BJ (cell line): ENCODE data around the gene OBSL1. TPM values are rescaled to one million over a fixed set of nuclear protein-coding genes. Genes with fewer than 3 reads are reported as not detected.

Source experiments
- CTCF ChIA-PET: fragments of 350-600 bp; formaldehyde crosslinking; extraction: SDS; loops from one replicate; lab custom pipeline; 2021; ENCODE audit warnings: antibody characterized with exemption, inconsistent platforms; lab: Yijun Ruan, JAX
- POLR2A ChIA-PET: fragments of 300-600 bp; sonication (Branson Sonifier 250); formaldehyde crosslinking; extraction: SDS; loops from one replicate; lab custom pipeline; 2021; ENCODE audit warnings: antibody characterized with exemption; lab: Charles Lee
- DNase-seq: peaks from one replicate; pipeline ENCODE4 v3.0.0-alpha.2; 2011; ENCODE audit warnings: low read depth
- H3K27me3 ChIP-seq: 2 replicates; pipeline ENCODE4 v1.6.0; 2011; ENCODE audit warnings: low read length; ENCODE audit not compliant: control insufficient read depth, insufficient read depth
- H3K36me3 ChIP-seq: 2 replicates; pipeline ENCODE4 v1.5.1; 2011; ENCODE audit warnings: low read length; ENCODE audit not compliant: control insufficient read depth, insufficient read depth
- H3K4me3 ChIP-seq: 2 replicates; pipeline ENCODE4 v1.5.1; 2011; ENCODE audit warnings: low read depth, mild to moderate bottlenecking, control low read depth, low read length
- CTCF ChIP-seq: IDR thresholded peaks from 2 replicates; pipeline ENCODE4 v1.5.1; 2011; ENCODE audit warnings: low read depth, mild to moderate bottlenecking, control low read depth, inconsistent platforms, low read length, moderate library complexity; ENCODE audit not compliant: insufficient read depth
- polyA plus RNA-seq: library from polyadenylated mRNA; depleted of rRNA; stranded (reverse); fragments of >200 nt; gene quantifications from 2 replicates; pipeline ENCODE4 v1.2.3, GENCODE V29; 2011

OBSL1 gene
- polyA plus RNA-seq, 1 experiment = 75.9 TPM

DNA sequence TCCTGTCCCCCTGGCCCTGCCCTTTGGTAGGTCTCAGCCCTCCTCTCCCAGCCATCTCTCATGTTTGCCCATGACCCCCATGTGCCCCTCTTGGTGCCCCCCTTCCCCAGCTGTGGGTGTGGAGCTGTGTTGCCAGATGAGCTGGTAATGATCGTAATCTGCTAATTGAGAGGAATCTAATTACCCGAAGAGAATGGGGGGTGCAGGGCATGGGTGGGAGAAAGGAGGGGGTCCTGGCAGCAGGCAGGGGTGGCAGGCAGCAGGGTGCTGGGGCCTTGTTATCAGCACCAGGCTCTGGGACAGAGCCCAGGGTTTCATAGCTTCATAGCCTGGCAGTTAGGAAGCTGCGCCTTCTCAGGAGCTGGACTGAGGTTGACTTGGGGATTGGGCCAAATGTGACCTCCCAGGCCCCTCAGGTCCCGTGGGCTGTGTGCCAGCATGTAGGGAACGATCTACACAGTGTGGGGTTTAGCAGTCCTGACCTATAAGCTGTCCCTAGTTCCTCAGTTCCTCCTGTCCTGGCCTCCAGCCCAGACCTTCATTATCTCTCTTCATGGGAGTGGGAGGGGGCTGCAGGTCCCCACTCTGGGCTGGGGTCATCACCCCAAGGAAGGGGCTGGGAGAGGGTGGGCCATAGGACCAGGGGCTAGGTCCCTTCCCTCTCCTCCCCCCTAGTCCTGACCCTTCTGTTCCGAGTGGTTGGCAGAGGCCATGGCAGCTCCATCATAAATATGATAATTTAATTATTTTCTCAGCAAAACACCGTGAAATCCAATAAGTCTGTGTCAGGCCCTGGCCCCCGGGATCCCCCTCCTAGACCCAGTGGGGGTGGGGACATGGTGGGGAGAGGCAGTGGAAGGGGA is 63.5 kb downstream of the OBSL1 start:
- peaks cover 14% of the 10 kb centered on the region for H3K27me3 ChIP-seq
- no peak overlapping the region for H3K4me3 ChIP-seq
- no peak for DNase-seq
- no peak for TF ChIP-seq CTCF
- H3K36me3 ChIP-seq = peaks cover 24% of the 10 kb centered on the region
- ChIA-PET POLR2A (interaction anchor here (0.7 kb wide), 1 partner anchor 77 kb away, joined by 6 read pairs; no protein-coding TSS in a partner anchor), CTCF (interaction anchor here (1.0 to 42.0 kb wide), 6 partner anchors 10 to 120 kb away, joined by 3 to 872 read pairs (median 8); partner anchors contain the start of genes ASIC4, CHPF, DNPEP and GMPPA)

GRCh38 chr2:219506802-219507526 is 64.4 kb downstream of the OBSL1 start:
- peaks cover 28% of the 10 kb centered on the region for H3K36me3 ChIP-seq
- POLR2A ChIA-PET = no interaction called here
- TF ChIP-seq CTCF = no peak
- no peak for DNase-seq
- no peak overlapping the region for H3K4me3 ChIP-seq
- CTCF ChIA-PET = interaction anchor here (1.0 to 42.0 kb wide), 3 partner anchors 9 to 115 kb away, joined by 3 to 872 read pairs (median 83); partner anchors contain the start of genes ASIC4, CHPF, GMPPA and TMEM198
- H3K27me3 ChIP-seq = peaks cover 7% of the 10 kb centered on the region

DNA sequence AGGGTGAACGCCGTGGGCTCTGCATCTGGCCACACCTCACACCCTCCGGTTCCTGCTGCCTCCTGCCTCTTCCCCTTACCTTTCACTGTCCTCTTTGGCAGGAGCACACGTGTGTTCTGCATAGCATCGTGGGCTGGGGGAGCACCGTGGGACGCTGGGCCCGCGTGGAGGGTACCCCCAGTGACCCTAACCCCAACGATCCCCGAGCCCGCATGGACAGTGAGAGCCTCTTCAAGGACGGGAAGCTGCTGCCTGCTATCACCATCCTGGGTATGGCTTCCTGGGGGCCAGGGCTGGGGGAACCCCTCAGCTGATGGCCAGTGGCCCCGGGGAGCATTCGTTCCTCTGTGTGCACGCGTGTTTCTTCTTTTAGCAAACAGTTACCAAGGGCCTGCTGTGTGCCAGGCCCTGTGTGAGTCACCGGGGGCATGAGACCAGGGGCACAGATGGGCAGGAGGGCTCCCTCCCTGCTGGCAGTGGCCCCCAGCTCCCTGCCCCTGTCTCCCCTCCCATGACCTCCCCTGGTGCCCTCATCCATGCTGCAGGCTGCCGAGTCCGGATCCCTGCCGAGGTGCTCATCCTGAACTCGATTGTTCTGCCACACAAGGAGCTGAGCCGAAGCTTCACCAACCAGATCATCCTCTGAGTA is 65.1 kb downstream of the OBSL1 start:
- POLR2A ChIA-PET = no interaction called here
- peaks cover 28% of the 10 kb centered on the region for H3K36me3 ChIP-seq
- peaks cover 3% of the 10 kb centered on the region; the same call in 1 of the 2 replicates for H3K27me3 ChIP-seq
- no peak for DNase-seq
- no peak overlapping the region for H3K4me3 ChIP-seq
- CTCF ChIA-PET = interaction anchor here (5.0 to 42.0 kb wide), 2 partner anchors 8 to 22 kb away, joined by 83 to 872 read pairs; partner anchors contain the start of genes ASIC4, CHPF, GMPPA and TMEM198
- no peak for TF ChIP-seq CTCF

- Histone ChIP-seq H3K27me3 (0 out of 2 replicates have a peak, but pooled peaks cover 1% of the 10 kb centered on the region), H3K36me3 (peaks cover 28% of the 10 kb centered on the region), H3K4me3 (no peak overlapping the region)
- no peak for DNase-seq
- POLR2A ChIA-PET = no interaction called here
- CTCF ChIA-PET = interaction anchor here (5.0 to 42.0 kb wide), 2 partner anchors 8 to 23 kb away, joined by 83 to 872 read pairs; partner anchors contain the start of genes ASIC4, CHPF, GMPPA and TMEM198
- no peak for TF ChIP-seq CTCF
Measured at GRCh38 chr2:219505585-219505984, 65.8 kb downstream of the OBSL1 start.
